AG09309 (cell line): ENCODE measurements around the gene RASA2.
"Not testable (repeated sequence)": the region's sequence is repeated elsewhere in the genome, so short reads cannot be mapped to it uniquely, and the experiment has no call there.

ENCODE experiments used
- DNase-seq: peaks from one replicate; pipeline ENCODE4 v3.0.0-alpha.2; 2010; ENCODE audit warnings: low read depth
- H3K4me3 ChIP-seq: 2 replicates; pipeline ENCODE4 v1.5.1; 2011; ENCODE audit warnings: mild to moderate bottlenecking, low read depth, low read length, moderate library complexity; ENCODE audit not compliant: control insufficient read depth
- TF ChIP-seq, protein P1 (sequence below): IDR thresholded peaks from 2 replicates; pipeline ENCODE4 v1.5.1; 2011; ENCODE audit warnings: mild to moderate bottlenecking, low read depth, low read length, inconsistent platforms; ENCODE audit not compliant: insufficient read depth, control insufficient read depth; ENCODE audit errors: missing control alignments

The RASA2 gene

DNA sequence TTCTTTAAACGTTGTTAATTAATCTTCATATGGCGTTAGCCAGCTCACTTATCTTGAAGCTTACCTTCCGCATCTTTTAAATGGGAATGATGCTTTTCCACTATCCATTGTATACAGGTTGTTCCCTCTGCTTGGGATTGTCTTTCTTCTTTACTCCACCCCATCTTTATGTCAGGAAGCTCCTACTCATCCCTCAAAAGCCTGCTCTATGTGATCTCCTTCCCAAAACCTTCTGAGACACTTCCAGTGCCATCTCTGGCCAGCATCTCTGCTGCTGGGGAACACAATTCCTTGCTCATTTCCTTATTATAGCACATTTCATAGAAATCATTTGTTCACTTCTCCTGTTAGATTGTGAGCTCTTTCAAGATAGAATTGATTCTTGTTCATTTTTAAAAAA lies 4.3 kb downstream of the RASA2 start:
- no peak overlapping the region for H3K4me3 ChIP-seq
- no peak for DNase-seq
- TF ChIP-seq, protein P1, sequence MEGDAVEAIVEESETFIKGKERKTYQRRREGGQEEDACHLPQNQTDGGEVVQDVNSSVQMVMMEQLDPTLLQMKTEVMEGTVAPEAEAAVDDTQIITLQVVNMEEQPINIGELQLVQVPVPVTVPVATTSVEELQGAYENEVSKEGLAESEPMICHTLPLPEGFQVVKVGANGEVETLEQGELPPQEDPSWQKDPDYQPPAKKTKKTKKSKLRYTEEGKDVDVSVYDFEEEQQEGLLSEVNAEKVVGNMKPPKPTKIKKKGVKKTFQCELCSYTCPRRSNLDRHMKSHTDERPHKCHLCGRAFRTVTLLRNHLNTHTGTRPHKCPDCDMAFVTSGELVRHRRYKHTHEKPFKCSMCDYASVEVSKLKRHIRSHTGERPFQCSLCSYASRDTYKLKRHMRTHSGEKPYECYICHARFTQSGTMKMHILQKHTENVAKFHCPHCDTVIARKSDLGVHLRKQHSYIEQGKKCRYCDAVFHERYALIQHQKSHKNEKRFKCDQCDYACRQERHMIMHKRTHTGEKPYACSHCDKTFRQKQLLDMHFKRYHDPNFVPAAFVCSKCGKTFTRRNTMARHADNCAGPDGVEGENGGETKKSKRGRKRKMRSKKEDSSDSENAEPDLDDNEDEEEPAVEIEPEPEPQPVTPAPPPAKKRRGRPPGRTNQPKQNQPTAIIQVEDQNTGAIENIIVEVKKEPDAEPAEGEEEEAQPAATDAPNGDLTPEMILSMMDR = no peak

DNA sequence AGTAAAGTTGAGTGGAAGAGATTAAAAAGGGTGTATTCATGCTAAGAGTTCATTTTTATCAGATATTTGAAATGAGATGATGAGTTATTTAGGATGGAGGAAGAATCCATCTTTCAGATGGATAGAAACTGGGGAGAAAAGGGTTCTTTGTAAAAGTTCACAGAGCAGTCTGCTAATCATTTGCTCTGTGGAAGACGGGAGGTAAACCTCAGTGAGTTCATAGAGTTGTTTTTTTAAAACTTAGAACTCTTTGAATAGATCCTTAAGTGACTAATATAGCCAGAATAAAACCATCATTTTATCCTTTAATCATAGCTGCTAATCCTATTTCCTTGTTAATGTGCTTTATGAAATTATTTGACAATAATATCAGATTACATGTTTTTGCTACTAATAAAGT lies 5.1 kb downstream of the RASA2 start:
- TF ChIP-seq, protein P1 = no peak
- H3K4me3 ChIP-seq = no peak overlapping the region
- no peak for DNase-seq

DNA sequence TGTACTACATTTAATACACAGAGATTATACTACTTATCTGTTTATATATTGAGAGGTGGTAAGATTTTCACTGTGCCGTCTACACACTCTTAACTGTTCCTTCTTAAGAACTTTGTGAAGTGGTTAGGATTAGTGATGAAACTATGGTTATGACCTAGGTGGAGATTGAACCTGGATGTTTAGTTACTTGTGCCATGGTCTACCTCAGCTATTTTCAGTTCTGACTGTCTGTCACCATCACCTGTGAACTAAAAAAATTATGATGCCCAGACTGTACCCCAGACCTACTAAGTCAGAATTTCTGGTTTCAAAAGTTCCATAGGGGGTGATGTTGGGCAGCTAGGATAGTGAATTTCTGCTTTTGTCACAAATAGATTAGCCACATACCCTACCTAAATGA lies 6.4 kb downstream of the RASA2 start:
- TF ChIP-seq, protein P1 = no peak
- H3K4me3 ChIP-seq = no peak overlapping the region
- no peak for DNase-seq

DNA sequence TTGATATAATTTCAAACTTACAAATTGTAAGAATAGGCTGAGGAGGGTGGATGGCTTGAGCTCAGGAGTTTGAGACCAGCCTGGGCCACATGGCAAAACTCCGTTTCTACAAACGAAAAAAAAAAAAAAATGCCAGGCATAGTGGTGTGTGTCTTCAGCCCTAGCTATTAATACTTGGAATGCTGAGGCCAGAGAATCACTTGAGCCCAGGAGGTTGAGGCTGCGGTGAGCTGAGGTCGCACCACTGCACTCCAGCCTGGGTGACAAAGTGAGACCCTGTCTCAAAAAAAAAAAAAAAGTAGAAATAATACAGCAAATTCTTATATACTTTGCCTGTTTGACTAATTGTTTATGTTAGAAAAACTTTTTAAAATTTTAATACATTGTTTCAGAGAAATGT lies 10.8 kb downstream of the RASA2 start:
- H3K4me3 ChIP-seq, DNase-seq: not testable (repeated sequence)

DNA sequence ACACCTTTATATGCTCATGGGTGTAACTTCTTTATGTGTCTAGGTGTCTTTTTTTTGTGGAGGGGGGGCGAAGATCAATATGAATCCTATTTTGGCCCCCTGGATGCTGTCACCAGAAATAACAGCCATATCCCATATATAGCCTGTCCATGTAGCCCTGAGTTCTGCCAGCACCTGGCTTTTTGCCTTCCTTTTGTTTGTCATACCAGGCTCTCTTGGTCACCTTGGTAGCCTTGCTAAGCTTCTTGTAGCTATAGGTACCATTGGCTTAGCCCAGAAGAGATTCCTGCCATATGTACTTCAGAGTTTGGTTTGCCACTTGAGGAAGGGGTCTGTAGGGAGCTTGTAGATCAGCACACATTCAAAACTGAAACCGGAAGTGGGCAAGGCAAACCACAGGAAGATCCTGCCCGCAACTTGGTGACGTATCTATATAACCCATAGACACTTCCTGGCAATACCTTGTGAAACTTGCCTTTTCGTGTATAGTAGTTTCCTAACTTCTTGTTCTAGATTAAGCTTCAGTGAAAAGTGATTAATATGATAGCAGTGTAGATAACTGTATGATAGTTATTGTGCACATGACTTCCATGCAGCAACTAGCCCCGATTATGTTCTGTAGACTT lies 11.9 kb downstream of the RASA2 start:
- TF ChIP-seq, protein P1 = no peak
- DNase-seq = no peak
- no peak overlapping the region for H3K4me3 ChIP-seq

DNA sequence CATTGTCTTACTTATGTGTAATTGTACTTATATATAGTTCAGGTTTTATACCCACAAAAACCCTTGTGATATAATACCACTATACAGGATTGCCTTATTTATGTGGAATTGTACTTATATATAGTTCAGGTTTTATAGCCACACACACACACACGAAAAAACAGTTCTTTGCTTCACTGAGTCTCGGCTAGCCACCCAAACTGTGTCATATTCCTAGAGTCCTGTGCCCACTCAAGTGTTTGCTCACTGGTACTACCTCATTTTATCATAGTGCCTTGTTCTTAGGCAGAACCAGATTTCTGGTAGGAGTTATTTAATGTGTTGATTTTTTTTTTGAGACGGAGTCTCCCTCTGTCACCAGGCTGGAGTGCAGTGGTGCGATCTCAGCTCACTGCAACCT lies 12.5 kb downstream of the RASA2 start:
- DNase-seq = no peak
- no peak overlapping the region for H3K4me3 ChIP-seq
- TF ChIP-seq, protein P1 = no peak

DNA sequence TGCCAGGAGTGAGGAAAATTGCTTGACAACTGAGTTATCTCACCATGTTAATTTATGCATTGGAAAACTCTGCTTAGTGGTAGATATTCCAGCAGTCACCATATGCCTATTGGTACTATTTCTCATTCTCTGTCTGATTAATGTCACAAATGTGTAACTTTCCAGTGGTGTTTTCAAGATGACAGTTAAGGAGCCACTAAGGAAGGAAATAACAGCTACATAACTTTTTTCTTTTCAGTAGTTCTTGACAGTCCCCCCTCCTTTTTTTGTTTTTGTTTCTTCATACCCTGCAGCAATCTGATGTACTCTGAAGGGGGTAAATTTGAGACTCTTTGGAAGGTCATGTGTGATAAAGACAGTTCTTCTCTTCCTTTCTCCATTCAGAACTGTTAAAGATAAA lies 13.1 kb downstream of the RASA2 start:
- no peak for DNase-seq
- H3K4me3 ChIP-seq = no peak overlapping the region
- TF ChIP-seq, protein P1 = no peak
